Mesenchymal stem cell (in vitro differentiated cells and primary cell): ENCODE measurements around the gene PLXNA2.

ENCODE experiments used
- DNase-seq: peaks from one replicate; pipeline ENCODE4 v3.0.0-alpha.2; 2013
- H2AFZ ChIP-seq: one replicate; pipeline ENCODE4 v1.6.1; 2013; ENCODE audit warnings: low read depth, mild to moderate bottlenecking, control low read depth, inconsistent platforms, low read length, moderate library complexity
- H2AK5ac ChIP-seq: 2 replicates; pipeline ENCODE4 v1.6.1; 2013; ENCODE audit warnings: low read length, moderate library complexity, mild to moderate bottlenecking, inconsistent platforms; ENCODE audit not compliant: severe bottlenecking
- H2BK120ac ChIP-seq: one replicate; pipeline ENCODE4 v1.6.1; 2013; ENCODE audit warnings: low read depth, mild to moderate bottlenecking, inconsistent platforms, low read length, moderate library complexity
- H2BK12ac ChIP-seq, 2 experiments: one replicate each; pipeline ENCODE4 v1.6.1; 2013; ENCODE audit warnings: inconsistent platforms in 2 of 2, low read length in 2 of 2, mild to moderate bottlenecking in 2 of 2, moderate library complexity in 2 of 2, control low read depth in 1 of 2
- H2BK15ac ChIP-seq: one replicate; pipeline ENCODE4 v1.6.1; 2013; ENCODE audit warnings: mild to moderate bottlenecking, low read depth, inconsistent platforms; ENCODE audit not compliant: poor library complexity, severe bottlenecking
- H2BK5ac ChIP-seq: 2 replicates; pipeline ENCODE4 v1.6.1; 2013; ENCODE audit warnings: low read depth, mild to moderate bottlenecking, low read length, control low read depth, inconsistent platforms; ENCODE audit not compliant: poor library complexity, severe bottlenecking
- H3K14ac ChIP-seq, 2 experiments: one replicate each; pipeline ENCODE4 v1.6.1; 2013; ENCODE audit warnings: inconsistent platforms in 2 of 2, low read length in 2 of 2, control low read depth in 1 of 2, mild to moderate bottlenecking in 1 of 2, moderate library complexity in 1 of 2
- H3K18ac ChIP-seq, 2 experiments: one replicate each; pipeline ENCODE4 v1.6.1; 2013; ENCODE audit warnings: inconsistent platforms in 2 of 2, low read length in 2 of 2, control low read depth in 1 of 2, low read depth in 1 of 2, mild to moderate bottlenecking in 1 of 2
- H3K23ac ChIP-seq, 2 experiments: one replicate each; pipeline ENCODE4 v1.6.1; 2013; ENCODE audit warnings: inconsistent platforms in 2 of 2, low read length in 2 of 2, mild to moderate bottlenecking in 2 of 2, moderate library complexity in 2 of 2, control low read depth in 1 of 2
- H3K27ac ChIP-seq: 2 replicates; pipeline ENCODE4 v1.5.1; 2013; ENCODE audit warnings: mild to moderate bottlenecking, moderate library complexity, low read length, control low read depth, inconsistent platforms; ENCODE audit not compliant: poor library complexity, severe bottlenecking
- H3K27me3 ChIP-seq, 2 experiments: 2 replicates each; pipeline versions ENCODE4 v1.6.1 to v1.7.0; 2013; ENCODE audit warnings: low read length in 2 of 2, mild to moderate bottlenecking in 2 of 2, moderate library complexity in 2 of 2, control low read depth in 1 of 2, inconsistent platforms in 1 of 2; ENCODE audit not compliant: control insufficient read depth in 1 of 2, insufficient read depth in 1 of 2
- H3K36me3 ChIP-seq, 2 experiments: 2 replicates each; pipeline versions ENCODE4 v1.6.1 to v1.7.0; 2013; ENCODE audit warnings: low read length in 2 of 2, control low read depth in 1 of 2, inconsistent platforms in 1 of 2, low read depth in 1 of 2, mild to moderate bottlenecking in 1 of 2; ENCODE audit not compliant: insufficient read depth in 2 of 2, control insufficient read depth in 1 of 2
- H3K4ac ChIP-seq, 2 experiments: one replicate each; pipeline ENCODE4 v1.6.1; 2013; ENCODE audit warnings: inconsistent platforms in 2 of 2, low read length in 2 of 2, mild to moderate bottlenecking in 2 of 2, moderate library complexity in 2 of 2, control low read depth in 1 of 2, low read depth in 1 of 2
- H3K4me1 ChIP-seq: 2 replicates; pipeline ENCODE4 v1.6.1; 2013; ENCODE audit warnings: low read depth, low read length, control low read depth; ENCODE audit not compliant: control insufficient read depth, insufficient read depth
- H3K4me2 ChIP-seq: 2 replicates; pipeline ENCODE4 v1.6.1; 2013; ENCODE audit warnings: low read length, mild to moderate bottlenecking, inconsistent platforms; ENCODE audit not compliant: poor library complexity, severe bottlenecking
- H3K4me3 ChIP-seq, 2 experiments: 2 replicates each; pipeline versions ENCODE4 v1.5.1 to v1.7.0; 2013; ENCODE audit warnings: low read length in 2 of 2, mild to moderate bottlenecking in 2 of 2, control low read depth in 1 of 2, low read depth in 1 of 2; ENCODE audit not compliant: insufficient read depth in 1 of 2
- H3K79me1 ChIP-seq: replicated peaks from 2 replicates; pipeline ENCODE4 v1.6.1; 2013; ENCODE audit warnings: mild to moderate bottlenecking, control low read depth, low read length, inconsistent platforms; ENCODE audit not compliant: poor library complexity, severe bottlenecking
- H3K9ac ChIP-seq: 2 replicates; pipeline ENCODE4 v1.7.0; 2013; ENCODE audit warnings: mild to moderate bottlenecking, low read length, moderate library complexity
- H3K9me3 ChIP-seq: 2 replicates; pipeline ENCODE4 v1.7.0; 2013; ENCODE audit warnings: mild to moderate bottlenecking, low read length; ENCODE audit not compliant: control insufficient read depth
- H4K8ac ChIP-seq: one replicate; pipeline ENCODE4 v1.6.1; 2013; ENCODE audit warnings: inconsistent platforms, mild to moderate bottlenecking, low read length, moderate library complexity
- H4K91ac ChIP-seq: one replicate; pipeline ENCODE4 v1.6.1; 2013; ENCODE audit warnings: mild to moderate bottlenecking, low read length, inconsistent platforms
- WGBS: methylation state at CpG from one replicate; pipeline ENCODE4 v1.1.7; 2013; ENCODE audit warnings: mixed read lengths; 5-methylcytosine and 5-hydroxymethylcytosine counted together

Gene PLXNA2

DNA sequence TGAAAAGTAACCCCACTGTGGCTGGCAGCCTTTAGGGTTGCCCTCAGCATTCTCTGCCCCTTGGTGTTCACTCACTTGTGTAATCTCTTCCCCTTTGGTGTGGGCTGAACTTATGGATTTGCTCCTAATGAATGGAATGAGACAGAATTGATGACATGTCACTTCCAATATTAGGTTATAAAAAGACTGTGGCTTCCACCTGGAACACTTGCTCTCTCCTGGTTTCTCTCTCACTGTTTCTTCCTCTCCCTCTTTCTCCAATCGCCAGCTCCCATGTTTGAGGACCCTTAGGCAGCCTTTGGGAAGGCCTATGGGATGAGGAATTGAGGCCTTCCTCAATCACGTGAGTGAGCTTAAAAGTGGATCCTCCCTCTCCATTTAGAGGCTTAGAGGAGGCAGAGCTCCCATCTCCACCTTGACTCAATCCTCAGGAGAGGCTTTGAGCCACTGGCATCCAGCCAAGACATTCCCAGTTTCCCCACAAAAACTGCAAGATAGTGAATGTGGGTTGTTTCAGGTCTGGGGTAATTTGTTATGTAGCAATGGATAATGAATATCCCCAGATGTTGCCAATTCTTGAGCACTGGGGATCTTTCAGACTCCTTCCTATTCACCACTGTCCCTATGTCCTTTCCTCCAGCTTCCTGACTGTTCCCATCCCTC lies 237.8 kb downstream of the PLXNA2 start:
- Histone ChIP-seq H3K18ac (no peak overlapping the region), H4K91ac (no peak overlapping the region), H4K8ac (no peak overlapping the region), H2BK12ac (no peak overlapping the region), H3K27me3 (peaks cover 0 to 4% of the 10 kb centered on the region in 2 experiments), H3K36me3 (no peaks in the 10 kb centered on the region), H3K4ac (no peak overlapping the region), H3K23ac (no peak overlapping the region), H3K27ac (no peak overlapping the region), H2BK15ac (no peak overlapping the region), H3K79me1 (no peaks in the 10 kb centered on the region), H3K14ac (no peak overlapping the region), H3K4me3 (no peak overlapping the region), H2AK5ac (no peak overlapping the region), H3K4me1 (no peaks in the 10 kb centered on the region), H3K9me3 (no peaks in the 10 kb centered on the region), H3K4me2 (no peak overlapping the region), H2BK120ac (no peak overlapping the region), H3K9ac (no peak overlapping the region), H2AFZ (no peak overlapping the region), H2BK5ac (no peak overlapping the region)
- DNase-seq, result no peak
- 90% methylated on average over 2 of the region's 2 CpGs for WGBS

DNA sequence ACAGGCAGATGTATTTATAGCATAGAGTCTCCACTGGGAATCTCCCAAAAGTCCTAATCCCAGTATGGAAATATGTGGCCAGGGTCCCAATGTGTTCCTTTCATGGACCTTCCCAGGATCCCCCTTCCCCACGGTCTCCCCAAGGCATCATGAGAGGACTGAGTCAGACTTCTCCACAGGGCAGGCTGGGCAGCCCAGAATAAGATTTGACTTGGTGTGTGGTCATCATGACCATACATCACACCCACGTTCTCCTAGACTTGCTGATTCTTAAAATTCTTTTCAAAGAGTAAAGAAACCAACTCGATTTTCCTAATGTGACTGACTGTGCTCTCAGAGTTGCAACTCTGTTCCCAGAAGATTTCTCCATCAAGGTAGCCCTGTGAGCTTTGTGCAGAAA lies 239.3 kb downstream of the PLXNA2 start:
- no peak overlapping the region for H3K27ac ChIP-seq
- no peak overlapping the region for H3K4me3 ChIP-seq
- H2BK120ac ChIP-seq, result no peak overlapping the region
- H3K9me3 ChIP-seq, result peaks cover 6% of the 10 kb centered on the region
- H3K79me1 ChIP-seq, result no peaks in the 10 kb centered on the region
- no peak overlapping the region for H4K8ac ChIP-seq
- WGBS, result 46% methylated on average over 3 of the region's 3 CpGs
- no peak overlapping the region for H3K18ac ChIP-seq
- H3K4me2 ChIP-seq, result no peak overlapping the region
- no peak overlapping the region for H2BK5ac ChIP-seq
- H3K36me3 ChIP-seq, result no peaks in the 10 kb centered on the region
- no peak overlapping the region for H3K14ac ChIP-seq
- no peak overlapping the region for H2AK5ac ChIP-seq
- no peak overlapping the region for H4K91ac ChIP-seq
- peaks cover 0 to 4% of the 10 kb centered on the region in 2 experiments for H3K27me3 ChIP-seq
- no peaks in the 10 kb centered on the region for H3K4me1 ChIP-seq
- H3K9ac ChIP-seq, result no peak overlapping the region
- H2AFZ ChIP-seq, result no peak overlapping the region
- no peak overlapping the region for H2BK15ac ChIP-seq
- no peak overlapping the region for H3K23ac ChIP-seq
- no peak overlapping the region for H2BK12ac ChIP-seq
- DNase-seq, result peak; percentile 8
- H3K4ac ChIP-seq, result no peak overlapping the region

DNA sequence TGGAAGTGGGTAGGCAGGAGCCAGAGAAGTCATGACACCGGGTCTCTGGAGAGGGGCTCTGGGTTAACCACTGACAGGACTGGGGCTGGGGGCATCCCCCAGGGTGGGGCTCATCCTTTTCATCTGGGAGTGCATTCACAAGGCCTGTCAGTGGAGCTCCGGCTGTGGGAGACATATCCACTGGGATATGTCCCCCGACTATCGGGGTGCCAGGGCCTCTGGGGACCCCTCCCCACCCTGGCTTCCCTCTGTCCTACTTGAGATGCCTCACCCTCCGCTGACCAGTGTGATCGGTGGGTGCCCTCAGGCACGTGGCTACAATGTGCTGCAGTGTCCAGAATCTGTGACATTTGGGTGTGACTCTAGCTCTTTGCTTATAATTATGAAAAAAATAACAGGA lies 240.9 kb downstream of the PLXNA2 start:
- H3K4me3 ChIP-seq, result no peak overlapping the region

DNA sequence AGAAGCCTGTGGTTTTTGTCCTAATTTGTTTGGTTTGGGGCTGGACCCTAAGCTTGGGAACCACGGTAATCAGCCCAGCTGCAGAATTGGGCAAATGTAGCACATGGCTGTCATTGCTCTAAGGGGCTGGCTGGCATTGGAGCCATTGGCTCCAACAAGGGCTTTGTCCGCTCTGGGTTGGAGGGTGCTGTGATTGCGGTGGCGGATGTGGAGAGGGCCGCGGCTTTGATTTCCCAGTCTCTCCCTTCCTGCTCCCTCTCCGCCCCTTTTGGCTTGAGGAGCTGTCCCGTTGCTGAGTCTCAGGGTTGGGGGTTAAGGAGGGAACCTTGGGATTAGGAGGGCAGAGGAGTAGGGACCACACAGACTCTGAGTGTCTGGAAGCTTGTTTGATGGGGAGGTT lies 241.5 kb downstream of the PLXNA2 start:
- Histone ChIP-seq H3K14ac (no peak overlapping the region), H3K4me1 (no peaks in the 10 kb centered on the region), H2AK5ac (no peak overlapping the region), H4K91ac (no peak overlapping the region), H2BK12ac (no peak overlapping the region), H3K36me3 (no peaks in the 10 kb centered on the region), H3K23ac (peak overlapping the region in 1 of 2 experiments; percentile 28), H2AFZ (no peak overlapping the region), H3K4ac (no peak overlapping the region), H3K9ac (no peak overlapping the region), H3K9me3 (peaks cover 6% of the 10 kb centered on the region), H2BK15ac (no peak overlapping the region), H3K4me2 (no peak overlapping the region), H2BK5ac (no peak overlapping the region), H3K27me3 (peaks cover 0 to 8% of the 10 kb centered on the region in 2 experiments), H2BK120ac (no peak overlapping the region), H4K8ac (no peak overlapping the region), H3K27ac (no peak overlapping the region), H3K79me1 (no peaks in the 10 kb centered on the region), H3K18ac (no peak overlapping the region), H3K4me3 (no peak overlapping the region)
- DNase-seq, result no peak
- WGBS, result 84% methylated on average over 7 of the region's 8 CpGs

More for the DNA sequence above, 240.9 kb downstream of the PLXNA2 start:
- no peak overlapping the region for H4K91ac ChIP-seq
- H3K23ac ChIP-seq, result no peak overlapping the region
- H3K9me3 ChIP-seq, result peaks cover 6% of the 10 kb centered on the region
- no peak overlapping the region for H4K8ac ChIP-seq
- no peak overlapping the region for H3K18ac ChIP-seq
- H3K27ac ChIP-seq, result no peak overlapping the region
- no peaks in the 10 kb centered on the region for H3K36me3 ChIP-seq
- H3K4me2 ChIP-seq, result no peak overlapping the region
- no peak for DNase-seq
- no peak overlapping the region for H2AK5ac ChIP-seq
- no peak overlapping the region for H2AFZ ChIP-seq
- no peak overlapping the region for H3K14ac ChIP-seq
- no peak overlapping the region for H3K4ac ChIP-seq
- H3K9ac ChIP-seq, result no peak overlapping the region
- H2BK12ac ChIP-seq, result no peak overlapping the region
- H2BK15ac ChIP-seq, result no peak overlapping the region
- H3K79me1 ChIP-seq, result no peaks in the 10 kb centered on the region
- no peak overlapping the region for H2BK120ac ChIP-seq
- H3K4me1 ChIP-seq, result no peaks in the 10 kb centered on the region
- no peak overlapping the region for H2BK5ac ChIP-seq
- H3K27me3 ChIP-seq, result peaks cover 0 to 8% of the 10 kb centered on the region in 2 experiments
- 84% methylated on average over 7 of the region's 7 CpGs for WGBS
